Putamen (tissue), 1 donor: ENCODE results near the gene RAD23B.
"Not testable (repeated sequence)": the region's sequence is repeated elsewhere in the genome, so short reads cannot be mapped to it uniquely, and the experiment has no call there.

Source experiments
- DNase-seq: peaks from one replicate; pipeline ENCODE4 v3.0.0-alpha.2; 2016; ENCODE audit warnings: low spot score

Gene RAD23B

GRCh38 chr9:107293543-107294085, 10.5 kb downstream of the RAD23B start:
- no peak for DNase-seq

GRCh38 chr9:107294756-107295155, 11.7 kb downstream of the RAD23B start:
- DNase-seq, result no peak

DNA sequence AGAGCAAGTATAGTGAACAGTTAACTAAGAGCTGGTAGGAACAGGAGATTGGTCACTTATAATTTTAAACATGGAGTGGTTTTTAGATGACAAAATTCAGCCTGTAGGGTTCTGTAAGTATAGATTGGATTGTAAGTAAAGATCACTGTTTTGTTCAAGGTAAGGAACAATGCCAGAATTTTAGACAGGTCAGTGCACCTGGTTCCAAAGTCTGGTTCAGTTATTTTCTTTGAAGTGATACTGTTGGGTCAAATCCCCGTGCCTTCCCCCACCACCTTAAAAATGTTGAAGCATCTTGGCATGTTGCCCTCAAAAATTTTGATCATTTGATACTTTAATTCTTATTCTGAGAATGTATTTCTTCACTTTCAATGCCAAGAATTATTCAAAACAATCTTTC, 12.9 kb downstream of the RAD23B start:
- DNase-seq, result no peak

- DNase-seq, result not testable (repeated sequence)
Observed at GRCh38 chr9:107296592-107296991, 13.5 kb downstream of the RAD23B start.

DNA sequence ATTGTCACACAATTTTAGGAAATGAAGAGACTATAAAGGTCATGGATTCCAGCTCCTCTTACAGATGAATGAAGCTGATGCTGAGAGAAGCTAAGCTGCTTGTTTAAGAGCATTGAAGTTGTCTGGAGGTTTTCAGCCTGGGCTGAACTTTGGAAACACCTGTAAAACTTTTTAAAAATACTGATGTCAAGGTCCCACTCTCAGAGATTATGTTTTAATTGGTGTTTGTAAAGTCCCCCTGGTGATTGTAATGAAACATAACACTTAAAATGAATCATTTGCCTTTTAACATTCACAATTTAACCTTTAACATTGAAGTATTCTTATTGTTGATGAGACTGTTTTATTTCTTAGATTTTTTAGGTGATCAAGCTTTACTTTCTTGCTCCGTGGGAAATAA, 16.4 kb downstream of the RAD23B start:
- DNase-seq, result no peak

DNA sequence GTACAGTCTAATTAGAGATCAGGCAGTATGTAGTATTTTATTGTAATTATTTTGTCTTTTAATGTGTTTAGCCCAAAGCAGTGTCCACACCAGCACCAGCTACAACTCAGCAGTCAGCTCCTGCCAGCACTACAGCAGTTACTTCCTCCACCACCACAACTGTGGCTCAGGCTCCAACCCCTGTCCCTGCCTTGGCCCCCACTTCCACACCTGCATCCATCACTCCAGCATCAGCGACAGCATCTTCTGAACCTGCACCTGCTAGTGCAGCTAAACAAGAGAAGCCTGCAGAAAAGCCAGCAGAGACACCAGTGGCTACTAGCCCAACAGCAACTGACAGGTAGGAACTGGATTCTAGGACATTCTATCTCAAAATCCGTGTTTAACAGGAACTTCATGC, 23.2 kb downstream of the RAD23B start:
- no peak for DNase-seq

DNA sequence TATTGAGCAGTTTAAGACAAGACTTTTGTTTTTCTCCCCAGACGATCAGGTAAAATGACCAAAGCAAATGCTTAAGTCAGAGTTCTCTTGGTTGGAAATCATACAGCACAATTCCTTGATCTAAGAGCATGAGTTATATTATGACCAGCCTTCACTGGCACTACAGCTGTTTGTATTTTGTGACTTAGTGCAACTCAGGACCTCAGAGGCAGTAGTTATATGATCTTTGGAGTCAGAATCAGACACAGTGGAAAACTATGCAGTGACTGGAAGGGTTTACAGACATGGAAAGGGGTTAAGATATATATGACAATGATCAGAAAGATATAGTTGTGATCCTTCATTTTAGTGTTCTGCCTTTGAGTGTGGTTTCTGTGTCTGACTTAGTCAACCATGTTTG, 24.3 kb downstream of the RAD23B start:
- DNase-seq, result no peak

GRCh38 chr9:107308461-107308860, 25.4 kb downstream of the RAD23B start:
- DNase-seq, result no peak

DNA sequence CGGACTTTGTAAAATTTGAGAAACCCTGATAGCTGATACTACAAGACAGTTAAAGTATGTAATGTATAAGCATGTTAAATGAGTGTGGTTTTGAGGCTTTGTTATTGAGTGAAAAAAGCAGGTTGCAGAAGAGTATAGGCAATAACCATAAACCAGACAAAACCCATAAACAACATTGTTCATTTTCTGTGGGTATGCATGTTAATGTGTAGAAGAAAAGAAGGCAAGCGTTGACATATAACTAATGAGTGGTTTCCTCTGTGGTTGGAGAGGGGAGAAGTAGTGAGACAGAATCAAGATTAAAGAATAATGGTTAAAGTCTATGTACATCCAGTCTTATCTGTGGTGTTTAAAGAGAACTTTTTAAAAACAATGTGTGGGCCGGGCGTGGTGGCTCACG, 26.2 kb downstream of the RAD23B start:
- no peak for DNase-seq

DNA sequence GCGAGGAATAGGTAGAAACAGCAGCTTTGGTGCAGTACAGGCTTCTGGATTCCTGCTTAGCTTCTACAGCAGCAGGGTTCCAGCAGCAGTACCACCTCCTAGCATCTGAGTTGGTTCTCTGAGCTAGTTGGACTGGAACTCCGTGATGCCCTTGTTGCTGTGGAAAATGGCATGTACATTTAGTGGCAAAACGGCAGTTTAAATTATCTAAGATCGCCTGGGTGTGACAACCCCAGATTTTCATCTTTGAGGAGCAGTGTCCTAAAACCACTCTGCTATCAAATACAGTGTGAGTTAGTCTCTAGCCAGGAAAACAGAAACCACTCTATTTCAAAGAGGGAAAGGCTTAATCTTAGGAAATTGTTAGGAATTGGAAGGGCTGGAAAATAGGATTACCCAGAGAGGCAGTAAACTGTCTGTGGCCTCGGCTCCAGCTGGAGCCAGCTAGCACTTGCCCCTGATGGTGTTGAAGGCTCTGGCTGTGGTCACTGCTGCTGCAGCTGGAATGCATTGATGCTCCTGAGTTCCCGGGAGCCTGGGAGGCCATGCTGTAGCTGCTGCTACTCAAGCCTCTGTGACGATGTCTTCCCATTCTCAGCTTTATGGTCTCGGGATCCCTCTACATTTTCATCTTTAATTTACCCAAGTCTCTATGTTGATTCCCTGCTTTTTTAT, 29.4 kb downstream of the RAD23B start:
- no peak for DNase-seq

DNA sequence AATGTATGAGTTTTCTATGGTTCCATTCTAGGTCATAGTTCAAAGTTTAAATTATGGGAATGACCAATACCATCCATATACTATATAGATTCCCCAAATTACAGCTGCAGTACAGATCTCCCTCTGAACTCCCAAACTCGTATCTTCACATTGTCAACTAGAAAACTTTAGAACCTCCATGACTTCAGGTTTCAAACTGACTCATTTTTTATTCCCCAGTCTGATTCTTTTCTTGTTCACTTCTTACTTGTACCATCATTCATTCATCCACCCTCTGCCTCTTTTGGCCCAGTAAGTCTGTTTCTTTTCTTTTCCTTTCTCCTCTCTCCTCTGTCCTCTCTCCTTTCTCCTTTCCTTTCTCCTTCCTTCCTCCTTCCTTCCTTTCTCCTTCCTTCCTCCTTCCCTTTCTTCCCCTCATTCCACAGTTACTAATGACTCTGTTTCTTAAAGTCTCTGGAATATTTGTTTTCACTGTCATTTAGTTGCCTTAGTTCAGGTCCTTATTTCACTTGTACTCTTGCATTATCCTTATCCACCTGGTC, 30.5 kb downstream of the RAD23B start:
- no peak for DNase-seq

DNA sequence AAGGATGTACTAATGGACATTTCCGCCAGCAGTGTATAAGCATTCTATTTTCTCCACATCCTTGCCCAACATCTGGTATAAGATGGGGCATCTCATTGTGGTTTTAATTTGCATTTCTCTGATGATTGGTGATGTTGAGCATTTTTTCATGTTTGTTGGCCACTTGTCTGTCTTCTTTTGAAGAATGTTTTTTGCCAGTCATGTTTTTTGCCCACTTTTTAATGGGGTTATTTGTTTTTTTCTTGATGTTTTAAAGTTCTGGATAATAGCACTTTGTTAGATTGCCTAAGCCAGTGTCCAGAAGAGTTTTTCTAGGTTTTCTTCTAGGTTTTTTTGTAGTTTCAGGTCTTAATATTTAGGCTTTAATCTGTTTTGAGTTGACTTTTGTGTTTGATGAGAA, 31.7 kb downstream of the RAD23B start:
- no peak for DNase-seq

DNA sequence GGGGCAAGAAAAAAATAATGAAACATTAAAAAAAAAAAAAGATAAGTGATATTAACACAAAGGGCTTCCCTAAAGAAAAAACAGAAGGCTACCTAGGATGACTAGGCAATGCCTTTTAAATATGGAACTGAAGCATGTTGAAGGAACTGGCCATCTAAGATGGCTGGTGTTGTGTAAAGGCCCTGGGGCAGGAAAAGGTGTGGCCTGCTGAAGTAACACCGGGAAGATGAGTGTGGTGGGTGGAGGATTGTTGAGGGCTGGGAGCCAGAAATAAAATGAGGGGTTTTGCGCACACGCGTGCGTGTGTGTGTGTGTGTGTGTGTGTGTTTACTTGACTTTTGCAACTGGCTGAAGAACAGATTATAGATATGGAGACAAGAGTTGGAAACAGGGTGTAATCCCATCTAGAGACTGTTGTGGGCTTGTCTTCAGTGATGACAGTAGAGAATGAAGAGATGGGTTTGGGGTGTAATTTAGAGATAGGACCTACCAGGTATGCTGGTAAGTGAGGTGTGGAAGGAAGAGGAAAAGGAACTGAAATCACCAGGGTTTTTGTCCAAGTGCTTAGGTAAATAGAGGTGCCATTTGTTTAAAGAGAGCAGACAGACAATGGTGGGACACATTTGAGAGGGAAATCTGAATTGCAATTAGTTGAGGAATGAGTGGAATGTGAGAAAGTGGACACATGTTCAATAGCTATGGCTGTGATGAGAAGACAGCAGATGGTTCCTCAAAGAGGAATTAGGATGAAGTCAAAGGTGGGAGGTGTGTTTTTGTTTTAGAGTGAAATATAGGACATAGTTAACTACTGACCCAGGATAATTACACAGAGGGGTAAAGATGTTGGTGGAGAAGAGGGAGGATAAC, 33.9 kb downstream of the RAD23B start:
- no peak for DNase-seq

DNA sequence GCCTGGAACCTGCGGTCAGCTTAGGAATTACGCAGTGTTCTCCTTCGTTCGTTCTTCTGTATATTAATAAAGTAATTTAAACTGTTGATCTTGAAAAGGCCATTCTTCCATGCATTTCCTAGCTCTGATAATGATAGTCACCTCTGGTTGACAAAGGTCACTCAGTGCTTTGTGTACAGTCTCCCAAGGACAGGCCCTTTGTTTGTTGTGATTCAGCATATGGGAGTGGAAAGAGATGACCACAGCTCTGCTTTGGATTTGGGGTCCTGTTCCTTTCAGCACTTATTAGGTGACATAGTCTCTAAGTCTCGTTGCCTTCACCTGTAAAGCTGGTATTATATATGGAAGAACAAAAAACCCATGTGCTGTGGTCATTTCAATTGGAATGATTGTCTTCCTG, 39.6 kb downstream of the RAD23B start:
- no peak for DNase-seq

- no peak for DNase-seq
Observed at GRCh38 chr9:107323836-107324585, 40.9 kb downstream of the RAD23B start.

DNA sequence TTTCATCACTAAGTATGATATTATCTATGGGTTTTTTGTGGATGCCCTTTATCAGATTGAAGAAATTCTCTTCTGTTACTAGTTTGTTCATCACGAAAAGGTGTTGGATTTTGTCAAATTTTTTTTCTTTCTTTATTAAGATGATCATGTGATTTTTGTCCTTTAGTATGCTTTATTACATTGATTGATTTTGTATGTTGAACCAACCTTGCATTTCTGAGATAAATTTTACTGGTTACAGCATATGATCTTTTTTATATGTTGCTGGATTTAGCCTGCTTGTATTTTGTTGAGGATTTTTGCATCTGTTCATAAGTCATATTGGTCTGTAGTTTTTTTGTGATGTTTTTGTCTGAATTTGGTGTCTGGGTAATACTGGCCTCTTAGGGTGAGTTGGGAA, 42.8 kb downstream of the RAD23B start:
- DNase-seq, result no peak

GRCh38 chr9:107328510-107328909, 45.4 kb downstream of the RAD23B start:
- DNase-seq, result no peak

DNA sequence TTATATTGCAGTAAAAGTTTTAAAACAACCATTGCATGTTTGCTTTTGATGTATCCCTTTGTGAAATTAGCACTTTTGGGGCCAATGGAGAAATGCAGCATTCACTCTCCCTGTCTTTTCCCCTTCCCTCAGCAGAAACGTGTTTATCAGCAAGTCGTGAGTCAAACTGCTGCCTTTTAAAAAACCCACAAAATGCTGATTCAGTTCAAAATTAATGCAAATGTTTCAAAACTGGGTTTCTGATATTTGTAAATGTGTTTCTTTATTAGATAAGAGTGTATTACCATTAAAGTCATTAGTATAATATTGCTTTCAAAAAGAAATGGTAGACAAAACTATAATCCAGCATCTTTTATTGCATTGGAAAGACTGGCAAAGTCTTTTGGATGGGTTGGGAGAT, 47.3 kb downstream of the RAD23B start:
- no peak for DNase-seq

DNA sequence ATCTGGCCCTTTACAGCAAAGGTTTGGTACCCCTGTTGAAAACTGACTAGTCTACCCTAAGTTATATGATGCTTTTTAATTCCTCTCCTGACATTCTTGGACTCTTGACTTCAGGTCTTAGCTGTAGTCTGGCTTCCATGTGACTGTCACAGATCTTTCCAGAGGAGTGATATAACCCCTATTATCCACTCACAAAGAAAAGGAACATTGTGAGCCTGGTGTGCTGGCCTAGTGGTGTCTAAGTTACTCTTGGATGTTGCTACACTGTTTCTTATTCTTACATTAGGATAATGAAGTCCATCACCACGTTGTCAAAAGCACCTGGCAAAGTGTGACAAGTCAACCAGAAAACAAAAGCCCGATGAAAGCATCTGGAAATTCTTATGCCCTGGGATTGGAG, 49.8 kb downstream of the RAD23B start:
- no peak for DNase-seq

GRCh38 chr9:107333363-107333762, 50.3 kb downstream of the RAD23B start:
- no peak for DNase-seq

- DNase-seq, result no peak
Observed at GRCh38 chr9:107334103-107334776, 51.2 kb downstream of the RAD23B start.

GRCh38 chr9:107335331-107335730, 52.3 kb downstream of the RAD23B start:
- no peak for DNase-seq
